ENCODE measurements around the gene HDHD5.

HDHD5 gene

GRCh38 chr22:17137861-17138425 lies 21.1 kb downstream of the HDHD5 start:
- no peak for TF ChIP-seq CTCF (IDR thresholded peaks at IDR 0.05; ENCODE audit: low read depth, low read length, missing control alignments)

GRCh38 chr22:17137170-17137569 lies 21.9 kb downstream of the HDHD5 start:
- no peak for DNase-seq (ENCODE audit: low read depth)
- TF ChIP-seq CTCF (IDR thresholded peaks at IDR 0.05; ENCODE audit: low read depth, low read length, missing control alignments): no peak
- H3K4me3 ChIP-seq (ENCODE audit: low read depth, low read length): no peak overlapping the region
- in situ Hi-C loops (cut with HindIII; ENCODE audit: low sequenced_read_pairs): no loop called here

More at GRCh38 chr22:17137861-17138425, 21.1 kb downstream of the HDHD5 start:
- no peak for DNase-seq (ENCODE audit: low read depth)
- no peak overlapping the region for H3K4me3 ChIP-seq (ENCODE audit: low read depth, low read length)
- in situ Hi-C loops (cut with HindIII; ENCODE audit: low sequenced_read_pairs): no loop called here

GRCh38 chr22:17135153-17135760 lies 23.8 kb downstream of the HDHD5 start:
- no peak for DNase-seq (ENCODE audit: low read depth)
- in situ Hi-C loops (cut with HindIII; ENCODE audit: low sequenced_read_pairs): no loop called here
- no peak overlapping the region for H3K4me3 ChIP-seq (ENCODE audit: low read depth, low read length)
- no peak for TF ChIP-seq CTCF (IDR thresholded peaks at IDR 0.05; ENCODE audit: low read depth, low read length, missing control alignments)

GRCh38 chr22:17133137-17133536 lies 25.9 kb downstream of the HDHD5 start:
- in situ Hi-C loops (cut with HindIII; ENCODE audit: low sequenced_read_pairs): no loop called here
- no peak overlapping the region for H3K4me3 ChIP-seq (ENCODE audit: low read depth, low read length)
- DNase-seq (ENCODE audit: low read depth): no peak
- TF ChIP-seq CTCF (IDR thresholded peaks at IDR 0.05; ENCODE audit: low read depth, low read length, missing control alignments): no peak

- no peak for TF ChIP-seq CTCF (IDR thresholded peaks at IDR 0.05; ENCODE audit: low read depth, low read length, missing control alignments)
- H3K4me3 ChIP-seq (ENCODE audit: low read depth, low read length): no peak overlapping the region
- in situ Hi-C loops (cut with HindIII; ENCODE audit: low sequenced_read_pairs): no loop called here
- DNase-seq (ENCODE audit: low read depth): no peak
These were observed 27.0 kb downstream of the HDHD5 start for GRCh38 chr22:17132112-17132511.

GRCh38 chr22:17131686-17132085 lies 27.4 kb downstream of the HDHD5 start:
- H3K4me3 ChIP-seq (ENCODE audit: low read depth, low read length): no peak overlapping the region
- DNase-seq (ENCODE audit: low read depth): no peak
- in situ Hi-C loops (cut with HindIII; ENCODE audit: low sequenced_read_pairs): no loop called here
- no peak for TF ChIP-seq CTCF (IDR thresholded peaks at IDR 0.05; ENCODE audit: low read depth, low read length, missing control alignments)

Measured in astrocyte of the cerebellum (primary cell).